SK-N-MC (cell line): ENCODE measurements around the gene BTBD16.

Source experiments
- DNase-seq: peaks from one replicate; pipeline ENCODE4 v3.0.0-alpha.2; 2011; ENCODE audit warnings: low read depth, low spot score
- H3K27ac ChIP-seq: fragments of 200-600 bp; sonication (generic); 2 replicates; pipeline ENCODE4 v1.5.1; 2016; ENCODE audit warnings: mixed run types
- H3K36me3 ChIP-seq: fragments of 200-600 bp; sonication (generic); 2 replicates; pipeline ENCODE4 v1.6.1; 2017; ENCODE audit warnings: antibody characterized with exemption, low read length, mixed read lengths; ENCODE audit not compliant: insufficient read depth
- H3K4me3 ChIP-seq: fragments of 200-600 bp; sonication (generic); 2 replicates; pipeline ENCODE4 v1.5.1; 2016
- H3K9ac ChIP-seq: fragments of 200-600 bp; sonication (generic); 2 replicates; pipeline ENCODE4 v1.8.0; 2017; ENCODE audit warnings: mixed run types, mixed read lengths; ENCODE audit not compliant: insufficient read length
- H3K9me3 ChIP-seq: fragments of 200-600 bp; sonication (generic); 2 replicates; pipeline ENCODE4 v1.6.1; 2017; ENCODE audit warnings: low read depth, mild to moderate bottlenecking, antibody characterized with exemption, low read length, moderate library complexity, mixed read lengths
- EZH2 ChIP-seq: fragments of 200-600 bp; sonication (generic); IDR thresholded peaks from one replicate; pipeline ENCODE4 v1.6.1; 2017; ENCODE audit warnings: antibody characterized with exemption
- FOXP2 ChIP-seq: optimal IDR thresholded peaks from 2 replicates; pipeline ENCODE3; 2011; ENCODE audit warnings: mild to moderate bottlenecking, moderate library complexity; ENCODE audit not compliant: insufficient read depth; ENCODE audit errors: extremely low read length, control extremely low read depth
- POLR2AphosphoS5 ChIP-seq: IDR thresholded peaks from 2 replicates; pipeline ENCODE4 v1.6.1; 2012; ENCODE audit warnings: mild to moderate bottlenecking, low read depth, low read length, borderline replicate concordance

The BTBD16 gene

GRCh38 chr10:122263971-122264370 lies 7.1 kb upstream of the BTBD16 start:
- Histone ChIP-seq H3K9ac (no peak overlapping the region), H3K36me3 (no peaks in the 10 kb centered on the region), H3K9me3 (no peaks in the 10 kb centered on the region), H3K4me3 (no peak overlapping the region), H3K27ac (no peak overlapping the region)
- TF ChIP-seq FOXP2 (no peak), EZH2 (no peak), POLR2AphosphoS5 (no peak)
- no peak for DNase-seq

DNA sequence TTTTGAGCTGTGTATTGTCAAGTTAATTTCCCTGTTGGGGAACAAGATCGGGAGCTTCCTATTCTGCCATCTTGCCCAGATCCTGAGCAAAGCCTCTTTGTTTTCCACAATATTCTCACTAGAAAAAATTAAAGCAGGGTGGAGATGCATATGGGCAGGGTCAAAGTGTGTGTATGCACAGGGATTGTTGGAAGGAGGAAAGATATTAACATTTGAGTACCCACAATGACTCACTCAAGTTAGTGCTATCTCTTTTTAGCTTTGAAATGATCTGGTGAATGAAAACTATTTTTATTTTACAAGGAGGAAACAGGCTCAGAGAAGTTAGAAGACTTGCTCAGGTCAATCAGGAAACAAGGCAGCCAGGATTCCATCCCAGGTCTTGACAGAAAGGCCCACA lies 6.7 kb upstream of the BTBD16 start:
- Histone ChIP-seq H3K9ac (no peak overlapping the region), H3K27ac (no peak overlapping the region), H3K4me3 (no peak overlapping the region), H3K9me3 (no peaks in the 10 kb centered on the region), H3K36me3 (no peaks in the 10 kb centered on the region)
- no peak for DNase-seq
- no peak for TF ChIP-seq FOXP2
- no peak for TF ChIP-seq POLR2AphosphoS5
- no peak for TF ChIP-seq EZH2

- no peak for TF ChIP-seq POLR2AphosphoS5
- no peak for TF ChIP-seq FOXP2
- TF ChIP-seq EZH2, result no peak
- H3K4me3 ChIP-seq, result no peak overlapping the region
- no peak for DNase-seq
Measured at GRCh38 chr10:122264931-122265330, 6.2 kb upstream of the BTBD16 start.

GRCh38 chr10:122265896-122266295 lies 5.2 kb upstream of the BTBD16 start:
- no peak for TF ChIP-seq POLR2AphosphoS5
- no peak for TF ChIP-seq FOXP2
- no peak for TF ChIP-seq EZH2
- no peak for DNase-seq
- no peak overlapping the region for H3K9ac ChIP-seq
- no peak overlapping the region for H3K27ac ChIP-seq
- H3K9me3 ChIP-seq, result no peaks in the 10 kb centered on the region
- H3K36me3 ChIP-seq, result no peaks in the 10 kb centered on the region
- H3K4me3 ChIP-seq, result no peak overlapping the region

More at GRCh38 chr10:122264931-122265330, 6.2 kb upstream of the BTBD16 start:
- Histone ChIP-seq H3K27ac (no peak overlapping the region), H3K9me3 (no peaks in the 10 kb centered on the region), H3K9ac (no peak overlapping the region), H3K36me3 (no peaks in the 10 kb centered on the region)

DNA sequence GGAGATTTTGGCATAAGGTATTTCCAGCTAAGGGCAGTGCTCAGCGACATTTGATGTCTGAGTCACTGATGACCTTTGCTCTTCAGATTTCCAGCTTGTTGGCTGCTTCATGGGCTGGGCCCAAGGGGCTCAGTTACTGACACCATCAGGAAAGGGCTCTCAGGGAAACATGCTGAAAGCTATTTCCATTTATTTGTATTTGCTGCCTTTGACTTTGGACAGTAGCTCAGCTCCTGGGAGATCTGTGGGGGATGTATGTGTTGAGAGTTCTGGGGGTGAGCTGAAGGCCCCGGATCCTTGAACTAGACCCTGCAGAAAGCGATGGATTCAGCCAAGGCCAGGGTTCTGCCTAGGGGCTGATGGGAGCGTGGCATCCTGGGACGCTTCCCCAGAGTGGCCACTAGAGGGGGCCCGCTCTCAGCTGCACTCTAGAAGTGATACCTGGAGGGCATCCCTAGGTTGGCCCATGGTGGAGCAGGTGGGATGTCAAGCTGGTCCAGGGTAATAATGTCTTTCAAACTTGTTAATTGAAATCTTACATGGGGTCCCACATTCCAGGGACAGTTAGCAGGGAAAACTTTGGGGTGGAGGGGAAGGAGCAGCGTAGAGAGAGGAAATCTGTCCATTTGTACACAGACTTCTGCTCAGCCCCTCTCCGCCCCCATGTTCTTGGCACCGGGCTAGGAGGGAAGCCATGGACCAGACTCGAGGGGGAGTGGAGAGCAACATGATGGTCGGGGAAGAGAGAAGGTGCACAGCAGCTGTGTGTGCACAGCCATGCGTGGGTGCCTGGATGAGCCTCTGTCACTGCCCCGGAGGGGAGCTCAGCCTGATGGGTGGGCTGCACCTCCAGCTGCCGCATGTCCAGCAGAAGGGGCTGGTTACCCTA lies 3.0 kb upstream of the BTBD16 start:
- no peak for DNase-seq
- no peaks in the 10 kb centered on the region for H3K36me3 ChIP-seq
- no peak overlapping the region for H3K9ac ChIP-seq
- H3K27ac ChIP-seq, result no peak overlapping the region
- H3K9me3 ChIP-seq, result no peaks in the 10 kb centered on the region
- no peak overlapping the region for H3K4me3 ChIP-seq
- TF ChIP-seq FOXP2 (no peak), POLR2AphosphoS5 (no peak), EZH2 (no peak)

- TF ChIP-seq POLR2AphosphoS5 (no peak), EZH2 (no peak), FOXP2 (no peak)
- DNase-seq, result no peak
- Histone ChIP-seq H3K9ac (no peak overlapping the region), H3K9me3 (no peaks in the 10 kb centered on the region), H3K36me3 (no peaks in the 10 kb centered on the region), H3K4me3 (no peak overlapping the region), H3K27ac (no peak overlapping the region)
Measured at GRCh38 chr10:122269059-122269687, 1.9 kb upstream of the BTBD16 start.

DNA sequence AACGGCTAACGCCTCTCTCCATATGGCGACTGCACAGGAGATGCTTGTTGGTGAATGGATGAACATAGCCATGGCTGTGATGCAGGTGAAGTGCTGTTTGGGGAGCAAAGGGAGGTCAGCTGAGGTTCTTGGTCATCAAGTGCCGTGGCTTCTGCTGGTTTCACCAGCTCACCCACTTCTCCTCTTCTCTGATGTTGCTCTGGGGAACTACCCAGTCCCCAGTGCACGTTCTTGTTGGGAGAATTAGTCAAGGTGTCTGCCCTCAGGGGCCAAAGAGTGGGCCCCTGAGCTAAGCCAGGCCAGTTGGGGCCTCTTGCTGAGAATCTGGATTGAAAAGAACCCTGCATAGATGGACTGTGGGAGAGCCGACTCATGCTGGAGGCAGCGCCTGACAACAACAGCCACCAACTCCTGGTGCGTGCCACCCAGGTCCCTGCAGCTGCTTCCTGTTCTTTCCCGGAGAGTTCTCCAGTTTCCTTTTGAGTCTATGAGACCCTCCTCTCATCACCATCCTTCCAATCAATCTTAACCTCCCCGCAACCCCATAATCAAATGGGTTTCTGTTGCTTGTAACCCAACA lies 3.0 kb downstream of the BTBD16 start:
- no peak for TF ChIP-seq POLR2AphosphoS5
- no peak for TF ChIP-seq FOXP2
- TF ChIP-seq EZH2, result no peak
- DNase-seq, result no peak
- Histone ChIP-seq H3K36me3 (no peaks in the 10 kb centered on the region), H3K9ac (no peak overlapping the region), H3K9me3 (no peaks in the 10 kb centered on the region), H3K27ac (no peak overlapping the region), H3K4me3 (no peak overlapping the region)

- H3K9ac ChIP-seq, result no peak overlapping the region
- DNase-seq, result no peak
- no peaks in the 10 kb centered on the region for H3K36me3 ChIP-seq
- TF ChIP-seq POLR2AphosphoS5, result no peak
- no peak for TF ChIP-seq FOXP2
- TF ChIP-seq EZH2, result no peak
- H3K9me3 ChIP-seq, result no peaks in the 10 kb centered on the region
- no peak overlapping the region for H3K27ac ChIP-seq
- no peak overlapping the region for H3K4me3 ChIP-seq
Measured at GRCh38 chr10:122276611-122277208, 5.6 kb downstream of the BTBD16 start.
